ENCODE results near the gene TASOR2.

GRCh38 chr10:5661043-5661442 lies 23.6 kb upstream of the TASOR2 start:
- TF ChIP-seq EZH2 (IDR thresholded peaks at IDR 0.05; ENCODE audit: insufficient read depth, low read length), result no peak
- no peak for TF ChIP-seq CTCF (IDR thresholded peaks at IDR 0.05; ENCODE audit: insufficient read depth, low read depth, low read length)

Measured in astrocyte (in vitro differentiated cells and primary cell).